WTC11 (cell line): ENCODE data around the gene NHS.

Experiments used
- ETV6 ChIP-seq: sonication (generic); formaldehyde crosslinking; IDR thresholded peaks from 2 replicates; pipeline ENCODE4 v1.8.1; 2022; ENCODE audit warnings: mild to moderate bottlenecking, missing genetic modification reagents
- FOXP1 ChIP-seq: sonication (generic); formaldehyde crosslinking; IDR thresholded peaks from 2 replicates; pipeline ENCODE4 v1.8.0; 2022; ENCODE audit warnings: missing genetic modification reagents, mild to moderate bottlenecking, moderate library complexity, borderline replicate concordance
- SP1 ChIP-seq: sonication (generic); formaldehyde crosslinking; conservative IDR thresholded peaks from 2 replicates; pipeline ENCODE4 v1.8.1; 2022; ENCODE audit warnings: missing genetic modification reagents
- TF ChIP-seq, protein P1 (sequence below): fragments of 200-600 bp; IDR thresholded peaks from 2 replicates; pipeline ENCODE4 v1.8.0; 2022; ENCODE audit warnings: antibody characterized with exemption

DNA sequence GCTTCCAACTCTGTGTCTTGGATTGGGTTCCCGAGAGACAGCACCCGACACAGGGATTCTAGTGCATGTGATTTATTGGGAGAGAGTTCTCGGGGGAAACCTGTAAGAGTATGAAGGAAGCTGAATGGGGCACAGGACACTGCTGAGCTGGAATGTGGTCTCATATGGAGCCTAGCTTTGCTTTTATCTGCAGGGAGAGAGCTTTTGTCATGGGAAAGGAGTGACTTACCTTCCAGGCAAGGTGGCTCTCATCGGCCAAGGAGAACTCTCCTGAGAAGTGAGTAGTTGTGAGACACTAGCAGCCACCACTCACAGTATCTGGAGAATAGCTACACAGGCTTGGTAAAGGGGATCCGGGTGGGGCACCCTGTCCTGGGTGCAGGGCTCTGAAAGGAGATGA lies 124.5 kb downstream of the NHS start:
- TF ChIP-seq ETV6 (CRISPR knock-in tag) (no peak), SP1 (CRISPR knock-in tag) (no peak), FOXP1 (no peak)
- TF ChIP-seq, protein P1, sequence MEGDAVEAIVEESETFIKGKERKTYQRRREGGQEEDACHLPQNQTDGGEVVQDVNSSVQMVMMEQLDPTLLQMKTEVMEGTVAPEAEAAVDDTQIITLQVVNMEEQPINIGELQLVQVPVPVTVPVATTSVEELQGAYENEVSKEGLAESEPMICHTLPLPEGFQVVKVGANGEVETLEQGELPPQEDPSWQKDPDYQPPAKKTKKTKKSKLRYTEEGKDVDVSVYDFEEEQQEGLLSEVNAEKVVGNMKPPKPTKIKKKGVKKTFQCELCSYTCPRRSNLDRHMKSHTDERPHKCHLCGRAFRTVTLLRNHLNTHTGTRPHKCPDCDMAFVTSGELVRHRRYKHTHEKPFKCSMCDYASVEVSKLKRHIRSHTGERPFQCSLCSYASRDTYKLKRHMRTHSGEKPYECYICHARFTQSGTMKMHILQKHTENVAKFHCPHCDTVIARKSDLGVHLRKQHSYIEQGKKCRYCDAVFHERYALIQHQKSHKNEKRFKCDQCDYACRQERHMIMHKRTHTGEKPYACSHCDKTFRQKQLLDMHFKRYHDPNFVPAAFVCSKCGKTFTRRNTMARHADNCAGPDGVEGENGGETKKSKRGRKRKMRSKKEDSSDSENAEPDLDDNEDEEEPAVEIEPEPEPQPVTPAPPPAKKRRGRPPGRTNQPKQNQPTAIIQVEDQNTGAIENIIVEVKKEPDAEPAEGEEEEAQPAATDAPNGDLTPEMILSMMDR, result no peak
